NCI-H2196 treated with DMSO at 0.1 percent for 48 hours (cell line): ENCODE data around the gene STOM.
"Not testable (repeated sequence)": the region's sequence is repeated elsewhere in the genome, so short reads cannot be mapped to it uniquely, and the experiment has no call there.

Experiments used
- DNase-seq: peaks from one replicate; lab custom pipeline; 2025; ENCODE audit not compliant: unreplicated experiment; lab: John Stamatoyannopoulos, UW

The STOM gene, protein sequence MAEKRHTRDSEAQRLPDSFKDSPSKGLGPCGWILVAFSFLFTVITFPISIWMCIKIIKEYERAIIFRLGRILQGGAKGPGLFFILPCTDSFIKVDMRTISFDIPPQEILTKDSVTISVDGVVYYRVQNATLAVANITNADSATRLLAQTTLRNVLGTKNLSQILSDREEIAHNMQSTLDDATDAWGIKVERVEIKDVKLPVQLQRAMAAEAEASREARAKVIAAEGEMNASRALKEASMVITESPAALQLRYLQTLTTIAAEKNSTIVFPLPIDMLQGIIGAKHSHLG

DNA sequence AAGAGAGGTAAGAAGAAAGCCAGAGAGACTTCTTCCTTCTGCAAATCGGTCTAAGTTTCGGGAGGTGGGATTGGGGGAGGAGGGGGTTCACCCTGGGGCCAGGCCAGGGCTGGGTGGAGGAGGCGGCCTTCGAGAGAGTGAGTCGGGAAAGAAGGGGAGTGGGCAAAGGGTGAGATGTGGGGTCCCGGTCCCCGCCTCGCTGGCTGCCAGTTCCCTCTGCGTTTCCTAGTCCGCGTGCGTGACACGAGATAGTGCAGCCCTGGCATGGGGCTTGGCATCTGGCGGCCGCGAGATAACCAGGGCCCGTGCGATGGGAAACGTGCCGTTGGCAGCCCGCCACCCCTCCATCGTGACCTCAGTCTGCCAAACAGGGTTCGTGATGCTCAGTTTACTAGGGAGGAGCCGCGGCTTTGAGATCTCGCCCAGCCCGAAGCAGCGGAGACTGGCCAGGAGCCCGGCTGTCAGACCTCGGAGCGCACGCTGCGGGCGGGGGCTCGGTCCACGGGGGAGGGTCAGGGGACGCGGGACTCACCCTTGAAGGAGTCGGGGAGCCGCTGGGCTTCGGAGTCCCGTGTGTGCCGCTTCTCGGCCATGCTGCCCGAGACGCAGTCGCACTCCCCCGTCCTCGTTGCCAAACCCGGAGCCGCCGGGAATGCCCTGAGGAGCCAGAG, at the start of gene STOM:
STOM (minus strand) TSS at position 656 of the 671 bp plus-strand sequence; CDS start at position 593, 63 bp downstream.
- peak; percentile 57 for DNase-seq

DNA sequence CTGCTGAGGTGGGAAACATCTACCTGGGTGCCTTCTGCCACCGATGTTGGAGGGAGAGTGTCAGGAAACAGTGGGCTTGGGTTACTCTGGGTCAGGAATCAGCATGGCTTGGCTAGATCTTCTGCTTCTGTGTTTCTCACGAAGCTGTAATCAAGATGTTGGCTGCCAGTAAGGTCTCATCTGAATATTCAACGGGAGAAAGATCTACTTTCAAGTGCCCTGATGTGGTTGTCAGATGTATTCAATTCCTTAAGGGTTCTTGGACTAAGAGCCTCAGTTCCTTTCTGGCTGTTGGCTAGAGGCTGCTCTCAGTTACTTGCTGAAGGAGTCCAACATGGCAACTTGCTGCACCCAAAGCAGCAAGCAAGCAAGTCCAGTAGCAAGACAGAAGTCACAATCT, 41.9 kb upstream of the STOM start:
- no peak for DNase-seq

DNA sequence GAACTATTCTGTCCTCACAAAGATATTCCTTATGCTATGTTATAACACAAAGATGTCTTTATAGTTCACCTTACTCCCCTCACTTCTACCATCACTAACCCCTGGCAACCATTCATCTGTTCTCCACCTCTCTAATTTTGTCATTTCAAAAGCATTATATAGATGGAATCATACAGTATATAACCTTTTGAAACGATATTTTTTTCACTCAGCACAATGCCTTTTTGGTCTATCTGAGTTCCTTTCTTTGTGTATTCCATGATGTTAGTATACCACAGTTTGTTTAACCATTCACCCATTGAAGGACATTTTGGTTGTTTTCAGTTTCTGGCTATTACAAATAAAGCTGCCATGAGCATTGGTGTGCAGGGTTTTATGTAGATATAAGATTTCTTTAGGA, 35.8 kb upstream of the STOM start:
- DNase-seq = no peak

DNA sequence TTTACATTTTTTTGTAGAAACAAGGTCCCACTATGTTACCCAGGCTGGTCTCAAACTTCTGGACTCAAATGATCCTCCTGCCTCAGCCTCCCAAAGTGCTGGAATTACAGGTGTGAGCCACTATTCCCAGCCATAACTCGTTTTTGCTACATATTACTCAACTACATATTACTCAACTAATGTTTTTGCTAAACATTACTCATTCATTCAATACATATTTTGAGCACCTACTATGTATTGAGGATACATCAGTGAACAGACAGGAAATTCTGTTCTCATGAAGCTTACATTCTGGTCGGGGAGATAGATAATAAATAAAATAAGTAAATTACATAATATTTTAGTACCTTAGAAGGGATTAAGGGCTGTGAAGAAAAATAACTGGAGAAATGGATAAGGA, 34.9 kb upstream of the STOM start:
- no peak for DNase-seq

DNA sequence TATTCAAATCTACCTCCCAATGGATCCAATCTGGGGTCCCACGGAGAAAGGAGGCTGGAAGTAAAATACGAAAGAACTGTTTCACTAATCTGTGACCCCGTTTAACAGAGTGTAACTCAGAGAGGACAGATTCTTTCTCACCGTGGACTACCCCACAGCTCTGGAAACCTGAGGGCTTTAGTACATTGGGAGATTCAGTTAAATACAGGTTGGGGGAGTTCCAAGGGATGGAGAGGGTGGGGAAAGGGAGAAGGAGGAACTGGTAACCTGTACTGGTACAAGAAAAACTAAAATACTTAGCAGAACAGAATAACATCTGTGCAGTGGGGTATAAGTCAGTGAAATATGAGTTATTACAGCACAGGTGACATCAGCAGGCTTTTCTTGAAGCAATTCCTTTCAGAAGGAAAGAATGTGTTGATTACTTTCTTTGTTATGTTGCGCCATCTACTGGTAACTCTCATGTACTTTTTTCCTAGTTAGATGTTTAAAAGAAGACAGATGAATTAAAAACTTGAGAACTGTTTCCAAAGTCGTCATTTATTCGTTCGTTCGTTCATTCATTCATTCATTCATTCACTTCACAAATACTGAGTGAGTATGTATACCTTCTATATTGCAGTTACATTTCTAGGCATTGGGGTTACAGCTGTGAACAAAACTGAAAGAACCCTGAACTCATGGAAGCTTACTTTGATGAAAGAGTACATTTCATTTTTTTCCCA, 30.0 kb upstream of the STOM start:
- peak; percentile 65 for DNase-seq

DNA sequence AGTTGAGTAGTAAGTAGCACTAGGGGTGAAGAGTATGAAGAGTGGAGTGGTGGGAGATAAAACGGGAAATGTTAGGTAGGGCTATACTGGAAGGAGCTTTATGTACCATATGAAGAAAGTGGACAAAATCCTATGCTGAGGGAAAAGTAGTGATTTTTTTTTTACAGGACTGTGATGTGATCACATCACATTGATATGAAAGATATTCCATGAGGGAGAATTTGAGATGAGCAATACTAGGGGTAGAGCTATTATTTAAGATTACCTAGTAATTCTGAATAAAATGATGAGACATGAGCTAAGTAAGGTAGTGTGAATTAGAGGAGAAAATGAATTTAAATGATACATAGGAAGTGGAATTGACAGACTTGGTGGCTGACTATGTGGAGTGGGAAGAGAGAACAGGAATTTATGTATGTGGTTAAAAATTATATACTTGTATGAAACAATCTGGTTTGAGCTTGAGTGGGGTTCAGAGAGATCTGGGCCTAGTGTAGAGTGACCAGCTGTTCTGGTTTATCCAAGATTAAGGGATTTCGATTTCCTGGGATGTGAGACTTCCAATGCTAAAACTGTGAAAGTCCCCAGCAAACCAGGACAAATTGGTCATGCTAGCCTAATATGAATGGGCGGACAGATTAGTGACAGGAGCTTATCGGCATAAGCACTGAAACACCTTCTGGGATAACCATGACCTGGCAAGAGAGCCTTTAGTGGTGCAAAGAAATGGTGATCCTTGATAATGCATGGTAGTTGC, 29.3 kb upstream of the STOM start:
- DNase-seq = no peak

DNA sequence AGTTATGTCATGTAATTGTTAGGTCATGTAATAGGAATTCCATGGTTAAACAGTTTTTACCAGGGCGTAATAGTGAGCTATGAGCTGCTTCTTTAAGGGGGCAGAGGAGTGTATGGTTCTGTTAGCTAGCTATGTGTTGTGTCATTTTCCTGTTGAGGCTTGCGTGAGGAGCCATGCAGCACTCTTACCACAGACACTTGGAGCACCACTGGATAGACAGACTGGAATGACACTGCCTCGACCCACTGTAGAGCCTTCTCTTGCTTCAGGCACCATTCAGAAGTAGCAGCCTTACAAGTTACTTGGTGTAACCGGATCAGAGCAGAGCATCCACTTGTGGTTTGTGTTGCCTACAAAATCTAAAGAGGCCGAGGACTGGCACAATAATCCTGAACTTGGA, 28.3 kb upstream of the STOM start:
- DNase-seq = no peak

DNA sequence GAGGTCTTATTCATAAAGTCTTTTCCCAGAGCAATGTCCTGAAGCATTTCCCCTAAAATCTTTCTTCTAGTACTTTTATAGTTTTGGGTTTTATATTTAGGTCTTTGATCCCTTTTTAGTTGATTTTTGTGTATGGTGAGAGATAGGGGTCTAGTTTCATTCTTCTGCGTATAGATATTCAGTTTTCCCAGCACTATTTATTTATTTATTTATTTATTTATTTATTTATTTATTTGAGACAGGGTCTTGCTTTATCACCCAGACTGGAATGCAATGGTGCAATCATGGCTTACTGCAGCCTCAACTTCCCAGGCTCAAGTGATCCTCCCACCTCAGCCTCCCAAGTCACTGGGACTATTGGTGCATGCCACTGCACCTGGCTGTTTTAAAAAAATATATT, 27.2 kb upstream of the STOM start:
- DNase-seq = not testable (repeated sequence)

DNA sequence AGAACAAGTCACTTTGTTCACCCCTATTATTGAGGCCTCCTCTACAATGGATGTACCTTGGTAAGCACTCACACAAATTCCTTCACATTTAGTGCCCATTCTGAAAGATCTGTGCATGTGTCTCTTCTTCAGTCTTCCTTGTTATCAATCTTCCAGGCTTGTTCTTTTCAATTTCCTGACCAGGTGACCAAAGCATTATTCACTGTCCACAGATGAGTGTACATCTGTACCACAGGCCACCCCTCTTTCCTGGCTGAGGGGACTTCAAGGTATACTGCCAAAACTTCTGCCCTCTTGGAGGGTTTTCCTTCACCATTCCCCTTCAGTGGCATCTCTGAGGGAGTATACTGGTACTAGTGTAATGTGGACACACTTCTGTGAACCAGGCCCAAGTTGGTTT, 25.5 kb upstream of the STOM start:
- no peak for DNase-seq

DNA sequence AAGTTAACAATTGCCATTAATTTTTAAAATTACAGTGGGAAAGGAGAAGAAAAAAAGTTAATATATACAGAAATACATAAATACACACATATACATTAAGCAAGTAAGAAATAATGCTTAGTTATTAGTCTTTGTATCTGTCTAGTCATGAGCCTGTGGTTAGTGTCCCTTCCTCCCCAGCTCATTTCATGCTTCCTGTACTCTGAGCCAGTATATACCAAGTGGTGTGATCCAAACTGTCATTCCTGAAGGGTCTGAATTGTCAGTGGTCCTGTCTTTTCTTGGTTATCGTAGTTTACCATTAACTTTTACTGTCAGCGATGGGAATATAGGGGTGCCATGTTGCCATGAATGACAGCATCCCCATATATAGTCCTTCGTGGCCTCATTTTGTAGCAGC, 24.2 kb upstream of the STOM start:
- DNase-seq = no peak

DNA sequence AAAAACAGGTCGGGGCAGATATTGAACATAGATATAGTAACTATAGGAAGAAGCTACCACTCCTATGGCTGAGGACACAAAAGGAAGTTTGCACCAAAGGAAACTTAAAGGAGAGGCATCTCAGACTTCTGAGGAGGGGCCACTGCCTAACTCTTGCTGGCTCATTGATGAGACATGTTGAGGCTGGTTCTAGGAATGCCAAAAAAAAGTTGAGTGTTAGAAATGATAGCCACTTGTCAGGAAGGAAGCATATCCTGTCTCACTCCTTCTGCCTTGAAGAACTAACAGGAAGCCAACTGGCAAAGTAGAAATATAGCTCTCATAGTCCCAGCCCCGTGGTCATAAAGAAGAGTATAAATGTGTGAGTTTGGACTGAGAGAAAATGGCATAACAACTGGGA, 23.3 kb upstream of the STOM start:
- no peak for DNase-seq

DNA sequence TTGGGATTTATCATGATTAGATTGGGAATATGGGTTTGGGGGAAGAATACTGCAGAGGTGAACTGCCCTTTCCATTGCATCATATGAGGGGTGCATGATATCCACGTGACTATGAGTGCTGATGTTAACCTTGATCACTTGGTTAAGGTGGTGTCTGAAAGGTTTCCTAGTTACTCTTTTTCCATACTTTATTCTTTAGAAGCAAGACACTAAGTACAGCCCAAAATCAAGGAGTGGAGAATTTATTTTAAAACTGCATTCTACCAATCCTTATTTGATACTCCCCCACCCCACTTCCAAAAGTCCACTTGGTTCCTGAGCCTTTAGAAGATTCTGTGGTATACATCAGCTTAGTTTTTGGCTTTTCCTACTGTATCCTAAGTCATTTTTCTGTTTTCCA, 20.3 kb upstream of the STOM start:
- DNase-seq = no peak

DNA sequence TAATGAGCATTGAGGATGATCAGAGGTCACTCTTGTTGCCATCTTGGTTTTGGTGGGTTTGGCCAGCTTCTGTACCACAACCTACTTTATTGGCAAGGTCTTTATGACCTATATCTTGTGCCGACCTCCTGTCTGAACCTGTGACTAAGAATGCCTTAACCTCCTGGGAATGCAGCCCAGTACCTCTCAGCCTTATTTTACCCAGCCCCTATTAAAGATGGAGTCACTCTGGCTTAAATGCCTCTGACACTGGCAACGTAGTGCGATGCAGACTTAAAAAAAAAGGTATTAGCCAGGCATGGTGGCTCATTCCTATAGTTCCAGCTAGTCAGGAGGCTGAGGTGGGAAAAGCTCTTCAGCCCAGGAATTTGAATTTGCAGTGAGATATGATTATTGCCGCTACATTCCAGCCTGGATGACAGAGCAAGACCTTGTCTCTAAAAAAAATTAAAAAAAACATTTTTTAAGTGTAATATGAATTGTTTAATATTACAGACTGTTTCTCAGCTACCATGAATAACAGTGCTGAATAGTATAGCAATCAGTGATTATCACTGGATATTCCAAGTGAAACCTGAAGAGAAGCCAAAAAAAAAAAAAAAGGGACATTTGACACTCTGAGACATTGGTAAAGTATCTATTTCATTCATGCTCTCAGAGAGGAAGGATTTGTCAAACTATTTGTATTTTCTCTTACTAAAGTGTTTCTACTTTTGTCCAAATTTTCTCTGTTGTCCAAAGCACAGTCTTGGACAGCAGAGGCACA, 18.3 kb upstream of the STOM start:
- DNase-seq = no peak

DNA sequence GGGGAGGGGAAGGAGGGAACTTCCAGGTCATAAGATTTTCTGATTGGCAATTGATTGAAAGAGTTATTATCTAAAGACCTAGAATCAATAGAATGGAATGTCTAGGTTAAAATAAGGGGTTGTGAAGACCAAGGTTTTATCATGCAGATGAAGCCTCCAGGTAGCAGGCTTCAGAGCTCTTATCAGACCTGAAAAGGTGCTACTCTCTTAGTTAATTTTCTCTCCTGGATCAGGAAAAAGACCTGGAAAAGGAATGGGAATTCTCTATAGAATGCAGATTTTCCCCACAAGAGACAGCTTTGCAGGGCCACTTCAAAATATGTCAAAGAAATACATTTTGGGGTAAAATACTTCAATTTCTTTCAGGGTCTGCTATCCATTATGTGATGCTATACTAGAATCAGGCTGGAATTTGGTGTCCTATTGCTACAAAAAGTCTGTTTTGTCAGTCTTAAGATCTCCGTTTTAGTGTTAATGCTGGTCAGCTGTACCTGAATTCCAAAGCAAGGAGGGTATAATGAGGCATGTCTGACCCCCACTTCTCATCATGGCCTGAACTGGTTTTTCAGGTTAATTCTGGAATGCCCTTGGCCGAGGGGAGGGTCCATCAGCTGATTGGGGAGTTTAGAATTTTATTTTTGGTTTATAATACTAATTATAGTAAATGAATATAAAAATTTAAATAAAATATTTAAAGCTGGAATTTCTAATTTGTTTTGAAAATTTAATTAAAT, 16.6 kb upstream of the STOM start:
- no peak for DNase-seq

DNA sequence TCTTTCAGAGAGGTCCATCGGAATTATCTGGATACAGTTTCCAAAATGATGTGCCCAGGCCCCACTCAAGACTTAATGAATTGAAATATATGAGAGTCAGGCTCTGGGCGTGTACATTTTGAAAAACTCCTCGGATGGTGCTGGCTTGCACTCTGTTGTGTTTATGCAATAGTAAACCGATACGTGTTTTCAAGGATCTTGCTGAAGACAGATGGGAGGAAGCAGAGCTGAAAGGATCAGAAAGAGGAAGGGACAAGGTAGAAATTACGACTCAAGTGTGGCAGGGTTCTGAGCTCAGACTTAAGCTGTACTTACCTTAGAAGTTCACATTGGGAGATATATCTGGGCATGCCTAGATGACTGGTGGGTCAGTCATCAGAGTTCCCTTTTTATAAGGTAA, 13.7 kb upstream of the STOM start:
- no peak for DNase-seq

DNA sequence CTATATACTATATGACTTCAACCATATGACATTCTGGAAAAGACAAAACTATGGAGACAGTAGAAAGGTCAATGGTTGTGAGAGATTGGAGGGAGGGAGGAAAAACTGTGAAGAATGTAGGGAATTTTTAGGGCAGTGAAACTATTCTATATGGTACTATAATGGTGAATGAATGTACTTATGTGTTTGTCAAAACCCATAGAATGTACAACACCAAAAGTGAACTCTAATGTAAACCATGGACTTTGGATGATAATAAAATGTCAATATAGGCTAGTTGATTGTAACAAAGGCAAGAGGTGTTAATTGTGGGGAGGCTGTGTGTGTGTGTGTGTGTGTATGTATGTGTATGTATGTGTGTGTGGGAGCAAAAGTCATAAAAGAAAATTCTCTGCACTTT, 10.8 kb upstream of the STOM start:
- no peak for DNase-seq

DNA sequence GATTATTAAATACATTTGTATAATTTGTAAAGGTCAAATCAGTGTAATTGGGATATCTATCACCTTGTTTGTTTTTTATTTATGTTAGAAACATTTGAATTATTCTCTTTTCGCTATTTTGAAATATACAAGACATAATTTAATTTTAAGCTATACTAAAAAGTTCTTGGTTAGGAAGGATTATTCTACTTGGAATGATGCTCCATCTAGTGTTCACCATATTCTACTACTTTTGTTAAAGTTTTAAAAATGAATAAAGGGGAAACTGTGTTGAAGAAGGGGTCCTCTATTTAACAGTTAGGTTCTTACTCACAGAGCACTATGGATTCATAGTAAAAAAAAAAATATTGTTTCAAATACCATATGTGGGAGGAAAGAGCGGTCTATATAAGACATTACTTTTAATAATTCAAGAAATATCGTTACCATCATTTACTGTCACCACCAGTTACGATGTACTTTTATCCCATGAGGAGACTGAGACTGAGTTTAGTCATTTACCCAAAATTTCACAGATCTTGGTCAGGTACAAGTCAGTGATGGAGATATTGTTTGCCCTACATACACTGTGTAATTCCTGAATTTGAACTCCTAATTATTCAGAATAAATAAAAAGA, 6.3 kb upstream of the STOM start:
- no peak for DNase-seq

DNA sequence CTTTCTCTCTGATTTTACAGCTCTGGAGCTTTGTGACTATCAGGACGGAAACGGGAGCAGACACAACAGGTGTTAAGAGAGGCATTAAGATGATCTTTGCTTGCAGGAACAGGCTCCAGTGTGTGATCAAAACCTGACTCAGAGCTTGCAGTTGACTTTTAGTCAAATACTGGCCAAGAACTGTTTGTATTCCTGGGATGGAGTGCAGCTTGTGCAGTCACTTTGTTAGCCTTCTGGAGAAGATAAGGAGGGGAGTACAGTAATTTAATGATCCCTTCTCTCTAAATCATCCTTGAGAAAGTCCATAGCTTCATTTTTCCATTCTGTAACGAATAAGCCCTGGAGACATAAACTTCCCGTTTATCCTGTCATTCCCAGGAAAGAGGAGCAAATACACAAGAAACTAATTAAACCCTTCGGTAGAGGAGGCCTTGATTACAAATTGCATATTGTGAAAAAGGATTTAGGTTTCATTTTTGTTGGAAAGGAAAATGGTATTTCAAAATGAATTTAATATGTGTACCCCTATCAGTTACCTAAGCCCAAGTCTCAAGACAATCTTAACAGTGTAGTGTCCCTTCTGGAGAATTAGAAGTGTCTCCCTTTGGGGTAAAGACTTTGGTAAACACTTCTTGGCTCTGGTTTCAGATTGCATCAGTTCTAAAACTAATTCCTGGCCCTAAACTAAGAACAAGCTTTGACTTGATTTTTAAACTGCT, 3.1 kb upstream of the STOM start:
- DNase-seq = peak; percentile 37
